Retinal pigment epithelial cell (primary cell): Measurements from ENCODE around the gene SLBP.

Source experiments
- DNase-seq: peaks from one replicate; pipeline ENCODE4 v3.0.0-alpha.2; 2010; ENCODE audit warnings: low read depth
- H3K4me3 ChIP-seq: 2 replicates; pipeline ENCODE4 v1.5.1; 2011; ENCODE audit warnings: mild to moderate bottlenecking, low read length, control low read depth, moderate library complexity
- CTCF ChIP-seq: conservative IDR thresholded peaks from 2 replicates; pipeline ENCODE4 v1.5.1; 2011; ENCODE audit warnings: low read depth, low read length, control low read depth, inconsistent platforms

Gene SLBP

GRCh38 chr4:1748465-1748995 lies 36.4 kb upstream of the SLBP start:
- no peak overlapping the region for H3K4me3 ChIP-seq
- DNase-seq = no peak
- TF ChIP-seq CTCF = peak; percentile 79

- no peak for DNase-seq
- no peak for TF ChIP-seq CTCF
- H3K4me3 ChIP-seq = no peak overlapping the region
Observed at GRCh38 chr4:1747603-1747967, 35.5 kb upstream of the SLBP start.

GRCh38 chr4:1746919-1747602 lies 34.9 kb upstream of the SLBP start:
- H3K4me3 ChIP-seq = no peak overlapping the region
- TF ChIP-seq CTCF = no peak
- DNase-seq = no peak

GRCh38 chr4:1746265-1746691 lies 34.2 kb upstream of the SLBP start:
- no peak for DNase-seq
- peak; percentile 93 for TF ChIP-seq CTCF
- H3K4me3 ChIP-seq = no peak overlapping the region

- DNase-seq = no peak
- no peak overlapping the region for H3K4me3 ChIP-seq
- TF ChIP-seq CTCF = no peak
Observed at GRCh38 chr4:1745697-1746096, 33.6 kb upstream of the SLBP start.

- DNase-seq = no peak
- no peak for TF ChIP-seq CTCF
- H3K4me3 ChIP-seq = no peak overlapping the region
Observed at GRCh38 chr4:1745165-1745564, 33.0 kb upstream of the SLBP start.

GRCh38 chr4:1744552-1744951 lies 32.4 kb upstream of the SLBP start:
- no peak overlapping the region for H3K4me3 ChIP-seq
- TF ChIP-seq CTCF = no peak
- no peak for DNase-seq
